ENCODE results near the gene TBC1D9. TPM values are rescaled to one million over a fixed set of nuclear protein-coding genes. Genes with fewer than 3 reads are reported as not detected.

TBC1D9 gene
- total RNA-seq = 10 to 100 TPM; 22.3 to 29.0 TPM
- 12.2 TPM for polyA plus RNA-seq (2013, experiment 1 of 2)
- 12.9 TPM for polyA plus RNA-seq (2013, experiment 2 of 2)
- long read RNA-seq, experiment 1, partial matches to known transcripts = 2 of 7 reads
- long read RNA-seq, experiment 1, other reads (novel, unspliced or antisense) = 5 of 7 reads
- long read RNA-seq, experiment 2, full-length matches to known transcripts = 31 of 55 reads
- long read RNA-seq, experiment 2, partial matches to known transcripts = 13 of 55 reads
- long read RNA-seq, experiment 2, other reads (novel, unspliced or antisense) = 11 of 55 reads
- long read RNA-seq, experiment 3, full-length matches to known transcripts = 15 of 29 reads
- long read RNA-seq, experiment 3, partial matches to known transcripts = 6 of 29 reads
- long read RNA-seq, experiment 3, other reads (novel, unspliced or antisense) = 8 of 29 reads
- long read RNA-seq, experiment 4, partial matches to known transcripts = 1 of 9 reads
- long read RNA-seq, experiment 4, other reads (novel, unspliced or antisense) = 8 of 9 reads

GRCh38 chr4:140756319-140757231, at the start of gene TBC1D9:
Gene TBC1D9 (minus strand): TSS chr4:140756385. CDS start chr4:140756045, 340 bp downstream.
- Mint-ChIP-seq H3K27ac (peak within 1 kb of the TSS; percentile 94), H3K27me3 (ENCODE audit: insufficient read depth) (peaks cover 39% of the 10 kb centered on the region), H3K9me3 (peaks cover 4% of the 10 kb centered on the region), H3K4me3 (peak within 1 kb of the TSS; percentile 74), H3K36me3 (ENCODE audit: low read depth) (peaks cover 15% of the 10 kb centered on the region), H3K4me1 (peaks cover 28% of the 10 kb centered on the region)
- Histone ChIP-seq H3K4me1 (ENCODE audit: control insufficient read depth, insufficient read depth, low read length) (peaks cover 4% of the 10 kb centered on the region), H3K27me3 (ENCODE audit: control insufficient read depth, insufficient read depth, low read length, poor library complexity, severe bottlenecking) (no peaks in the 10 kb centered on the region), H3K27ac (ENCODE audit: low read depth, low read length) (peak within 1 kb of the TSS; percentile 83), H3K9ac (ENCODE audit: extremely low read depth, low read length, poor library complexity, severe bottlenecking) (peak within 1 kb of the TSS; percentile 98), H3K36me3 (ENCODE audit: control insufficient read depth, insufficient read depth, low read length) (peaks cover 13% of the 10 kb centered on the region), H3K4me3 (ENCODE audit: low read length) (peak within 1 kb of the TSS; percentile 92), H3K9me3 (ENCODE audit: control insufficient read depth, low read length) (peaks cover 10% of the 10 kb centered on the region)
- DNase-seq = peak; percentile 97
- TF ChIP-seq, protein P1, sequence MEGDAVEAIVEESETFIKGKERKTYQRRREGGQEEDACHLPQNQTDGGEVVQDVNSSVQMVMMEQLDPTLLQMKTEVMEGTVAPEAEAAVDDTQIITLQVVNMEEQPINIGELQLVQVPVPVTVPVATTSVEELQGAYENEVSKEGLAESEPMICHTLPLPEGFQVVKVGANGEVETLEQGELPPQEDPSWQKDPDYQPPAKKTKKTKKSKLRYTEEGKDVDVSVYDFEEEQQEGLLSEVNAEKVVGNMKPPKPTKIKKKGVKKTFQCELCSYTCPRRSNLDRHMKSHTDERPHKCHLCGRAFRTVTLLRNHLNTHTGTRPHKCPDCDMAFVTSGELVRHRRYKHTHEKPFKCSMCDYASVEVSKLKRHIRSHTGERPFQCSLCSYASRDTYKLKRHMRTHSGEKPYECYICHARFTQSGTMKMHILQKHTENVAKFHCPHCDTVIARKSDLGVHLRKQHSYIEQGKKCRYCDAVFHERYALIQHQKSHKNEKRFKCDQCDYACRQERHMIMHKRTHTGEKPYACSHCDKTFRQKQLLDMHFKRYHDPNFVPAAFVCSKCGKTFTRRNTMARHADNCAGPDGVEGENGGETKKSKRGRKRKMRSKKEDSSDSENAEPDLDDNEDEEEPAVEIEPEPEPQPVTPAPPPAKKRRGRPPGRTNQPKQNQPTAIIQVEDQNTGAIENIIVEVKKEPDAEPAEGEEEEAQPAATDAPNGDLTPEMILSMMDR (conservative IDR thresholded peaks at IDR 0.05) = peak; percentile 39
- 0 to 2% methylated on average over 11 to 73 of the region's 73 CpGs for WGBS, 2 experiments (ENCODE audit: insufficient coverage in 1 of 2, insufficient read length in 1 of 2)

- TF ChIP-seq, protein P1 (conservative IDR thresholded peaks at IDR 0.05) = no peak
- H3K27ac Mint-ChIP-seq = no peak overlapping the region
Observed at GRCh38 chr4:140805293-140805692, 49.1 kb upstream of the TBC1D9 start.

GRCh38 chr4:140802591-140802990, 46.4 kb upstream of the TBC1D9 start:
- Mint-ChIP-seq H3K4me3 (no peak overlapping the region), H3K4me1 (peaks cover 10% of the 10 kb centered on the region), H3K36me3 (ENCODE audit: low read depth) (no peaks in the 10 kb centered on the region), H3K27me3 (ENCODE audit: insufficient read depth) (peaks cover 19% of the 10 kb centered on the region), H3K9me3 (no peaks in the 10 kb centered on the region), H3K27ac (no peak overlapping the region)
- no peak overlapping the region for H3K9ac ChIP-seq (ENCODE audit: extremely low read depth, low read length, poor library complexity, severe bottlenecking)
- WGBS, 2 experiments (ENCODE audit: insufficient coverage in 1 of 2, insufficient read length in 1 of 2) = 96 to 97% methylated on average over 5 of the region's 5 CpGs
- H3K36me3 ChIP-seq (ENCODE audit: control insufficient read depth, insufficient read depth, low read length) = no peaks in the 10 kb centered on the region
- DNase-seq = no peak
- no peaks in the 10 kb centered on the region for H3K4me1 ChIP-seq (ENCODE audit: control insufficient read depth, insufficient read depth, low read length)
- no peak overlapping the region for H3K4me3 ChIP-seq (ENCODE audit: low read length)
- H3K27ac ChIP-seq (ENCODE audit: low read depth, low read length) = no peak overlapping the region
- no peaks in the 10 kb centered on the region for H3K9me3 ChIP-seq (ENCODE audit: control insufficient read depth, low read length)
- TF ChIP-seq, protein P1 (conservative IDR thresholded peaks at IDR 0.05) = no peak
- peaks cover 3% of the 10 kb centered on the region for H3K27me3 ChIP-seq (ENCODE audit: control insufficient read depth, insufficient read depth, low read length, poor library complexity, severe bottlenecking)

More at GRCh38 chr4:140805293-140805692, 49.1 kb upstream of the TBC1D9 start:
- no peak overlapping the region for H3K27ac ChIP-seq (ENCODE audit: low read depth, low read length)
- H3K4me1 Mint-ChIP-seq = peaks cover 5% of the 10 kb centered on the region
- H3K4me3 Mint-ChIP-seq = no peak overlapping the region
- DNase-seq = no peak
- H3K27me3 ChIP-seq (ENCODE audit: control insufficient read depth, insufficient read depth, low read length, poor library complexity, severe bottlenecking) = no peaks in the 10 kb centered on the region
- H3K4me1 ChIP-seq (ENCODE audit: control insufficient read depth, insufficient read depth, low read length) = no peaks in the 10 kb centered on the region
- peaks cover 9% of the 10 kb centered on the region for H3K27me3 Mint-ChIP-seq (ENCODE audit: insufficient read depth)
- no peak overlapping the region for H3K9ac ChIP-seq (ENCODE audit: extremely low read depth, low read length, poor library complexity, severe bottlenecking)
- no peaks in the 10 kb centered on the region for H3K36me3 ChIP-seq (ENCODE audit: control insufficient read depth, insufficient read depth, low read length)
- no peaks in the 10 kb centered on the region for H3K36me3 Mint-ChIP-seq (ENCODE audit: low read depth)
- no peak overlapping the region for H3K4me3 ChIP-seq (ENCODE audit: low read length)
- H3K9me3 Mint-ChIP-seq = no peaks in the 10 kb centered on the region
- H3K9me3 ChIP-seq (ENCODE audit: control insufficient read depth, low read length) = no peaks in the 10 kb centered on the region

Data from endodermal cell (in vitro differentiated cells).